ENCODE measurements around the gene MECR. TPM values are rescaled to one million over a fixed set of nuclear protein-coding genes. Genes with fewer than 3 reads are reported as not detected.

The MECR gene
- total RNA-seq, 1 donor, result 23.5 TPM

GRCh38 chr1:29245876-29246275 lies 15.1 kb upstream of the MECR start:
- H3K9me3 ChIP-seq (ENCODE audit: low read depth, low read length), result no peaks in the 10 kb centered on the region
- DNase-seq (ENCODE audit: insufficient read length, low spot score, missing footprints), result peak; percentile 93
- no peaks in the 10 kb centered on the region for H3K36me3 ChIP-seq (ENCODE audit: insufficient read depth, low read length)
- no peak overlapping the region for H3K4me2 ChIP-seq (ENCODE audit: insufficient read depth, low read length)
- H3K27me3 ChIP-seq (ENCODE audit: insufficient read depth, low read length), result no peaks in the 10 kb centered on the region
- H3K4me3 ChIP-seq (ENCODE audit: insufficient read depth, low read length), result no peak overlapping the region
- peak; percentile 63 for TF ChIP-seq CTCF (IDR thresholded peaks at IDR 0.05; ENCODE audit: extremely low read depth, low read depth, low read length)
- no peak overlapping the region for H3K27ac ChIP-seq (ENCODE audit: low read depth, low read length)
- no peaks in the 10 kb centered on the region for H3K79me2 ChIP-seq (ENCODE audit: insufficient read depth, low read length)
- H4K20me1 ChIP-seq (ENCODE audit: insufficient read depth, low read length), result no peaks in the 10 kb centered on the region
- H2AFZ ChIP-seq (ENCODE audit: low read length), result no peak overlapping the region
- peaks cover 22% of the 10 kb centered on the region for H3K4me1 ChIP-seq (ENCODE audit: insufficient read depth, low read length)

GRCh38 chr1:29245261-29245660 lies 14.5 kb upstream of the MECR start:
- no peaks in the 10 kb centered on the region for H3K9me3 ChIP-seq (ENCODE audit: low read depth, low read length)
- H3K4me3 ChIP-seq (ENCODE audit: insufficient read depth, low read length), result no peak overlapping the region
- no peaks in the 10 kb centered on the region for H3K27me3 ChIP-seq (ENCODE audit: insufficient read depth, low read length)
- no peaks in the 10 kb centered on the region for H4K20me1 ChIP-seq (ENCODE audit: insufficient read depth, low read length)
- no peak overlapping the region for H3K4me2 ChIP-seq (ENCODE audit: insufficient read depth, low read length)
- H2AFZ ChIP-seq (ENCODE audit: low read length), result no peak overlapping the region
- H3K36me3 ChIP-seq (ENCODE audit: insufficient read depth, low read length), result no peaks in the 10 kb centered on the region
- no peak for DNase-seq (ENCODE audit: insufficient read length, low spot score, missing footprints)
- H3K79me2 ChIP-seq (ENCODE audit: insufficient read depth, low read length), result no peaks in the 10 kb centered on the region
- TF ChIP-seq CTCF (IDR thresholded peaks at IDR 0.05; ENCODE audit: extremely low read depth, low read depth, low read length), result no peak
- peaks cover 22% of the 10 kb centered on the region for H3K4me1 ChIP-seq (ENCODE audit: insufficient read depth, low read length)
- H3K27ac ChIP-seq (ENCODE audit: low read depth, low read length), result no peak overlapping the region

GRCh38 chr1:29243871-29244200 lies 13.1 kb upstream of the MECR start:
- Histone ChIP-seq H3K9me3 (ENCODE audit: low read depth, low read length) (no peaks in the 10 kb centered on the region), H3K4me1 (ENCODE audit: insufficient read depth, low read length) (peaks cover 12% of the 10 kb centered on the region), H3K27me3 (ENCODE audit: insufficient read depth, low read length) (no peaks in the 10 kb centered on the region), H4K20me1 (ENCODE audit: insufficient read depth, low read length) (no peaks in the 10 kb centered on the region), H3K4me3 (ENCODE audit: insufficient read depth, low read length) (no peak overlapping the region), H3K79me2 (ENCODE audit: insufficient read depth, low read length) (no peaks in the 10 kb centered on the region), H3K4me2 (ENCODE audit: insufficient read depth, low read length) (peak overlapping the region; percentile 45), H3K36me3 (ENCODE audit: insufficient read depth, low read length) (no peaks in the 10 kb centered on the region), H2AFZ (ENCODE audit: low read length) (no peak overlapping the region), H3K27ac (ENCODE audit: low read depth, low read length) (no peak overlapping the region)
- TF ChIP-seq CTCF (IDR thresholded peaks at IDR 0.05; ENCODE audit: extremely low read depth, low read depth, low read length), result no peak
- DNase-seq (ENCODE audit: insufficient read length, low spot score, missing footprints), result peak; percentile 93

GRCh38 chr1:29243023-29243870 lies 12.5 kb upstream of the MECR start:
- no peak overlapping the region for H2AFZ ChIP-seq (ENCODE audit: low read length)
- H3K27ac ChIP-seq (ENCODE audit: low read depth, low read length), result no peak overlapping the region
- no peak for TF ChIP-seq CTCF (IDR thresholded peaks at IDR 0.05; ENCODE audit: extremely low read depth, low read depth, low read length)
- H3K4me3 ChIP-seq (ENCODE audit: insufficient read depth, low read length), result no peak overlapping the region
- H3K4me1 ChIP-seq (ENCODE audit: insufficient read depth, low read length), result peaks cover 12% of the 10 kb centered on the region
- H3K27me3 ChIP-seq (ENCODE audit: insufficient read depth, low read length), result peaks cover 4% of the 10 kb centered on the region
- H3K36me3 ChIP-seq (ENCODE audit: insufficient read depth, low read length), result no peaks in the 10 kb centered on the region
- H3K79me2 ChIP-seq (ENCODE audit: insufficient read depth, low read length), result no peaks in the 10 kb centered on the region
- H3K4me2 ChIP-seq (ENCODE audit: insufficient read depth, low read length), result peak overlapping the region; percentile 45
- DNase-seq (ENCODE audit: insufficient read length, low spot score, missing footprints), result peak; percentile 87
- no peaks in the 10 kb centered on the region for H4K20me1 ChIP-seq (ENCODE audit: insufficient read depth, low read length)
- no peaks in the 10 kb centered on the region for H3K9me3 ChIP-seq (ENCODE audit: low read depth, low read length)

Data from osteoblast (primary cell).